Measurements from ENCODE around the gene COQ8A. TPM values are rescaled to one million over a fixed set of nuclear protein-coding genes. Genes with fewer than 3 reads are reported as not detected.

COQ8A gene
- total and polyA plus RNA-seq, 10 of the 15 experiments (the other 5 are each of a cell fraction or from before 2014, with no cell fraction given) = 0.72 to 24.8 (median 12.1) TPM

- SMC1A ChIA-PET (ENCODE audit: uncharacterized antibody, unreplicated experiment) = interaction anchor here (0.9 to 2.2 kb wide), 6 partner anchors 9 to 147 kb away, joined by 3 to 7 read pairs (median 3); no protein-coding TSS in a partner anchor
- no peak for DNase-seq (ENCODE audit: low read depth, low spot score)
These were observed 70.6 kb downstream of the COQ8A start for GRCh38 chr1:227010645-227011044.

More at GRCh38 chr1:227010645-227011044, 70.6 kb downstream of the COQ8A start:
- no TSS peak for BruUV-seq (replicated peaks)
- 87% methylated on average over 5 of the region's 5 CpGs for WGBS (ENCODE audit: insufficient coverage, insufficient replicate concordance, low lambda C conversion rate, missing lambda C conversion rate)
- no peak for FAIRE-seq
- no peak overlapping the region for H3K4me3 ChIP-seq
- intact Hi-C loops (cut with micrococcal nuclease; ENCODE audit: unreplicated experiment) (no loop called here), in situ Hi-C loops (cut with MboI) (no loop called here)
- H3K36me3 ChIP-seq (ENCODE audit: control insufficient read depth in 2 of 2, insufficient read depth in 2 of 2, low read length in 1 of 2) = no peaks in the 10 kb centered on the region
- H3K9me3 ChIP-seq (replicated peaks; ENCODE audit: control insufficient read depth, insufficient read depth, low read length) = no peaks in the 10 kb centered on the region; the same call in 2 of the 3 replicates
- no peak overlapping the region for H3K9ac ChIP-seq (ENCODE audit: control insufficient read depth, insufficient read depth, low read length)
- ChIA-PET CTCF (interaction anchor here (0.5 to 1.4 kb wide), 2 partner anchors 9 to 163 kb away, joined by 4 to 7 read pairs; no protein-coding TSS in a partner anchor), POLR2A (no interaction called here), RAD21 (ENCODE audit: unreplicated experiment) (no interaction called here)
- no peak overlapping the region for H3K4me2 ChIP-seq (ENCODE audit: control insufficient read depth, insufficient read depth)
- H3K27me3 ChIP-seq (replicated peaks in 1 of 2; ENCODE audit: control insufficient read depth in 2 of 2, insufficient read depth in 2 of 2, low read length in 1 of 2) = 0 out of 4 replicates have a peak, but pooled peaks cover 0 to 4% of the 10 kb centered on the region in 2 experiments
- no peaks in the 10 kb centered on the region for H4K20me1 ChIP-seq (ENCODE audit: control insufficient read depth, insufficient read depth)
- no peak overlapping the region for H2AFZ ChIP-seq (ENCODE audit: control insufficient read depth, low read depth, low read length)
- no peaks in the 10 kb centered on the region for H3K79me2 ChIP-seq (ENCODE audit: control insufficient read depth, insufficient read depth, low read length)
- no peak for ATAC-seq
- no peak overlapping the region for H3K27ac ChIP-seq (ENCODE audit: control insufficient read depth, insufficient read depth)
- TF ChIP-seq POLR2A (IDR thresholded peaks at IDR 0.05; ENCODE audit: low read depth, low read length) (no peak), NFIC (IDR thresholded peaks at IDR 0.05; ENCODE audit: low read depth, low read length) (no peak), MXI1 (IDR thresholded peaks at IDR 0.05; ENCODE audit: low read depth, low read length) (no peak), BCL11A (IDR thresholded peaks at IDR 0.05; ENCODE audit: low read depth, low read length) (no peak), SUZ12 (IDR thresholded peaks at IDR 0.05; ENCODE audit: unreplicated experiment) (no peak), MYC (IDR thresholded peaks at IDR 0.05; ENCODE audit: insufficient read depth, insufficient read length, insufficient replicate concordance, low read length, severe bottlenecking) (no peak), E2F4 (IDR thresholded peaks at IDR 0.05; ENCODE audit: low read depth, low read length) (no peak), ZBTB4 (CRISPR knock-in tag; IDR thresholded peaks at IDR 0.05) (no peak), CREM (IDR thresholded peaks at IDR 0.05; ENCODE audit: low read depth) (no peak), PML (IDR thresholded peaks at IDR 0.05; ENCODE audit: low read length) (no peak)
- H3K4me1 ChIP-seq (ENCODE audit: control insufficient read depth, insufficient read depth, low read length) = no peaks in the 10 kb centered on the region

All from GM12878 (cell line).